Skin of body (tissue), 2 donors: ENCODE measurements around the gene GET4. TPM values are rescaled to one million over a fixed set of nuclear protein-coding genes. Genes with fewer than 3 reads are reported as not detected.
"Not testable (repeated sequence)": the region's sequence is repeated elsewhere in the genome, so short reads cannot be mapped to it uniquely, and the experiment has no call there.

Experiments
- DNase-seq: peaks from one replicate; lab custom pipeline; 2025; lab: John Stamatoyannopoulos, UW
- total RNA-seq: library from RNA; depleted of rRNA; stranded (reverse); fragments of >200 nt; gene quantifications from one replicate; pipeline ENCODE4 v1.2.3, GENCODE V29; 2014

The GET4 gene
- total RNA-seq, 1 donor from 2014 or later = 23.7 TPM

DNA sequence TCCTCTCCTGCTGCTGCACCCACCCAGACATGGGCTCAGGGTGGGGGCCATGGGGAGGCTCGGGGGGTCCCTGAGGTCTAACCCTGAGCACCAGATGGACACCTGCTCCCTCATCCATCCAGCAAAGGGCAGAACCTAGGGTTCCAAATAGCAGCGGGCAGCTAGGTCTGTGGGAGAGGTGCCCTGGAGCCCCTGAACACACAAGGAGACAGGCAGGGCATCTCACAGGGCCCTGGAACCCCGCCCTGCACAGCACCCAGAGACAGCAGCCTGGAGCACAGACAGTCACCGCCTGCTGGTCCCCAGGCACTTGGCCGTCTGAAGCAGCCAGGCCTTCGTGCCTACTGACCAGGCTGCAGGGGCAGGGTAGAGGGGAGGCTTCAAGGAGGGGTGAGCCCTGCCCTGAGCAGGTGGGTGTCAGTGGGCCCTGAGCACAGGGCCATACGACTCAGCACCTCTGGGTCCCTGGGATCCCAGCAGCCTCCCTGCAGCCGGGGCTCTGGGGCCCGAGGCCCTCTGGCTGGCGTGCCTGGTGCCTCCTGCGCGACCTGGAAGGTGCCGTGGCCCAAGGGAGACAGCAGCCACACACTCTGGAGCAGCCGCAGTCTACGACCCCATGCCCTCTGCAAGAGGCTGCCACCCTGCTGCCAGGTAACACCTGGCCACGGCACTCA, 38.3 kb downstream of the GET4 start:
- no peak for DNase-seq

DNA sequence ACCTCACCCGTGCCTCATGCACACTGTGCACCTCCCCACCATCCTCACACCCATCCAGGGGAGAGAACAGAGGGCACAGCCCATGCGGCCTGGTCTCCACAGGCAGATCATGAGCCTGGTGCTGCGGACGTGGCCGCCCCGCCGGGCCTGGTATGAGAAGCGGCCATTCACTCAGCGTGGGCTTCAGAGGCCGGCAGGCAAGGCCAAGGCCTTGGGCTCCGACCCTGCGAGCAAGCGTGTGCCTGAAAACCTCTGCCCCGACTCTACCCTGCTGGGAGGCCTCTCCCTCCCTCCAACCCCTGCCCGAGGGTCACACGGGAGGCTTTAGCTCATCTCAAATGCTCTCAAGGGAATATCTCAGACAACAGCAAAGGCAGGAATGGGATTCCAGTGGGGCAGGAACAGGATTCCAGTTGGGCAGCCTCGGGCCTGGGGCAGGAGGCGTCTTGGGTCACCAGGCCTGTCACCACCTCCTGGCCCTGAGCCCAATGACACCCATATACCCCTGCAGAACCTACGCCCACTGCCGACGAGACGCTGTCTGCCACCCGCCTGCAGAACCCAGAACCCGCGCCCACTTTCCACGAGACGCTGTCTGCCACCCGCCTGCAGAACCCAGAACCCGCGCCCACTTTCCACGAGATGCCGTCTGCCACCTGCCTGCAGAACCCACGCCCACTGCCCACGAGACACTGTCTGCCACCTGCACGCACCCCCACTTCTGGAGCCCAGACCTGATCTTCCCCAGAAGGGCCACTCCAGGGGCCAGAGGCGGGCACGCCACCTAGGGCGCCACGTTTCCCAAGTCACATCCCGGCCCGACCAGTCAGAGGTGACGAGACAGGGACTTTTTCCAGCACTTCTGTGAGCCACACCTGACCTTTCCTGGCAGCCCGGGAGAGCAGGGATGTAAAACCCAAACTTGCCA, 39.2 kb downstream of the GET4 start:
- no peak for DNase-seq

DNA sequence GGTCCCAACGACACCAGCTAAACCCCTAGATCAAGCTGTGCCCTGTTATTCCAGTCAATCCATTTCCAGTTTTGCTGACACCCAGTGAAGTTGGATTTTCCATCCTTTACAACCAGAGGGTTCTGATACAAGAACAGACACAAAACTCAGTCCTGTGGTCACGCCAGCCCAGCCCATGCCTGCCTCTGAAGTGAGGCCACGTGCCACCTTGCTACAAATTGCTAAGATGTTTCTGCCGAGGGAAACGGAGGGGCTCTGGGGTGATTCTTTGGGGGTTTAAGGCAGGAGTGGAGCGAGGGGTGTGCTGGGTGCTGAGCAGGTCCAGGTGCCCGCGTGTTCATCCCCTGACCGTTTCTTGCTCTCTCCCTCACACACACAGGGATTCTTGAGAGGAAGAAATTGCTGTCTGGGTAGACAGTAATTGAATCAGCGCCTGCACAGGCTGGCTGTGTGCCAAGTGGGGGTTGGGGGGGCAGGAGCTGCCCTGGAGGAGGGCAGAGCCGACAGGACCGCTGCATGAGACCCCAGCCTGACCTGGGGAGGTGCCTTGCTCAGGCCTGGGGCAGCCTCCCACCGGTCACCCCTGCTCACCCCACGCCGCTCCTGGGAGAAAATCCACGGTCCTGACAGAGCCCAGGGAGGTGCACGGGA, 40.1 kb downstream of the GET4 start:
- no peak for DNase-seq

DNA sequence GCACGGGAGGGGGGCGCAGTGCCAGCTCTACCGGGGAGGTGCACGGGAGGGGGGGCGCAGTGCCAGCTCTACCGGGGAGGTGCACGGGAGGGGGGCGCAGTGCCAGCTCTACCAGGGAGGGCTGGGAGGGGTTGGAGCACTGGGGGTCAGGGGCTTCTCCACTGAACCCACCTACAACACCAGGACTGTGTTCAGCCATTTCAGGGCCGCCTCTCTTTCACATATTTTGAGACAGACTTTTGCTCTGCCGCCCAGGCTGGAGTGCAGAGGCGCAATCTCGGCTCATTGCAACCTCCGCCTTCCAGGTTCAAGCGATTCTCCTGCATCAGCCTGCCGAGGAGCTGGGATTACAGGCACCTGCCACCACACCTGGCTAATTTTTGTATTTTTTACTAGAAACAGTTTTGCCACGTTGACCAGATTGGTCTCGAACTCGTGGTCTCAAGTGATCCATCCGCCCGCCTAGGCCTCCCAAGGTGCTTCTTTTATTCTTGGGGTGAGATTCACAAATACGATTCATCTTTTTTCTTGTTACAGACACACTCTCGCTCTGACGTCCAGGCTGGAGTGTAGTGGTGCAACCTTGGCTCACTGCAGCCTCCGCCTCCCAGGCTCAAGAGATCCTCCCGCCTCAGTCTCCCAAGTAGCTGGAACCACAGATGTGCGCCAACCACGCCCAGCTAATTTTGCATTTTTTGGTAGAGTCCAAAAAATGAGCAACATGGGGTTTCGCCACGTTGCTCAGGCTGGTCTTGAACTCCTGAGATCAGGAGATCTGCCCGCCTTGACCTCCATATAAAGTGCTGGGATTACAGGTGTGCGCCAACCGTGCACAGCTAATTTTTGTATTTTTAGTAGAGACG, 41.1 kb downstream of the GET4 start:
- DNase-seq = no peak

DNA sequence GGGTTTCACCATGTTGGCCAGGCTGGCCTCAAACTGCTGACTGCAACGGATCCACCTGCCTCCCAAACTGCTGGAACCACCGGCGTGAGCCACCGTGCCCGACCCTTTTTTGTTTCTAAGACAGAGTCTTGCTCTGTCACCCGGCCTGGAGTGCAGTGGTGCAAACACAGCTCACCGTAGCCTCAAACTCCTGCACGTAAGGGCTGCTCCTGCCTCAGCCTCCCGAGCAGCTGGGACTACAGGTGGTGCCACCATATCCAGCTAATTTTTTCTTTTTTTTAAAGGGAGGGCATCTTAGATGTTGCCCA, 41.7 kb downstream of the GET4 start:
- DNase-seq = no peak

DNA sequence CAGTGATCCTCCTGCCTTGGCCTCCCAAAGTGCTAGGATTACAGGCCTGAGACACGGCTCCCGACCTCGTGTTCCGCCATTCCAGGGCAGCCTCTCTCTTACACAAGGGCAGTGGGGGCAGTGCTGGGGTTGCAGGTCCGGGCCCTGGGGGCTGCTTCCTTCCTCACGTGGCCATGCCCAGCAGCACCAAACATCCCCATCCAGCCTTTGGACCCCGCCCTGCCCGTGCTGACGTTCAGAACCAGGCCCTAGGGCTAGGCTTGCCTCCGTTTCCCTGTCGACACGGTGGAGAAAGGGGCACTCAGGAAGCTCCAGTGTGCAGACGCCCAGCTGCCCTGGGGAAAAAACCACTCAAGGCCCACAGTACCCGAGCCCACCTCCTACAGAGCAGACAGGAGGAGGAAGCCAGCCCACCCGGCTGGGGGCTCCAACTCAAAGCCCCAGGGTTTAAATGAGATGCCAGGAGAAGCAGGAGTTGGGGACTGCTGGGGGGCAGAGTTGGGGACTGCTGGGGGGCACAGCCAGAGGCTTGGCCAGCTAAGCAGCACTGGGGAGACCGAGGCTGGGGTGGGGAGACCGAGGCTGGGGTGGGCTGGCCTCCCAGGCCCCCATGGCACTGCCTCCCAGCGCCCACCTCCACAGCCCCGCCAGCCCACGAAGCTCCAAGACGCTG, 42.2 kb downstream of the GET4 start:
- DNase-seq = no peak

DNA sequence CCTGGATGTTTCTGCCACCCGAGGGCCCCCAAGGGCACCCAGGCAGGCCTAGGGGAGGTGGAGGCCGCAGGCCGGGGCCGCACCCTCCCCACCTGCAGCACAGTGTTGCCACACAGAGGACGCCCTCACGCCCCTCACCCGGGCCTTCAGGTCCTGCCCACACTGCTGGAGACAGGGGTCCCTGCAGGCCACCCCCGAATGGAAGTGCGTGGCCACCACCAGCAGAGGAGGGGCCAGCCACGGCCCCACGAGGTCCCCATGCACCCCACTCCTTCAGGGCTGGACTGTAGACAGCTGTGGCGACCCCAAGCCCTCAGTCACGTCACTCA, 42.7 kb downstream of the GET4 start:
- no peak for DNase-seq

DNA sequence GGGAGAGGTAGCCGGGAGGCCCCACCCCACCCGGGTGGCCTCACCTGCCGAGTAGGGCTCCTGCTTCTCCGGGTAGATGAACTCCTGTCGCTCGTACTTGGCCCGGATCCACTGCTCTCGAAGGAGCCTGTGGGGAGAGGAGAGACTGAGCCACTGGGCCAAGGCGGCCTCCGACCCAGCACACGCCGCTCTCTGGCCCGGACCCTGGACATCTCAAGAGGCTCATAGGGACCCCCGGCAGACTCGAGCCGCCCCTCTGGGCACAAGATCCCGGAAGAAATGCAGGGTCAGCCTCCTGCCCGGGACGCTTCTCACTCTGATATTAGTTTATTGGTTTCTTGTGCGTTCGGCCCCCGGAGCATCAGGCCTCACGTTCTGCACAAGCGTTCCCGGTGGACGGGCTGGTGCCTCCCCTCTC, 43.6 kb downstream of the GET4 start:
- no peak for DNase-seq

DNA sequence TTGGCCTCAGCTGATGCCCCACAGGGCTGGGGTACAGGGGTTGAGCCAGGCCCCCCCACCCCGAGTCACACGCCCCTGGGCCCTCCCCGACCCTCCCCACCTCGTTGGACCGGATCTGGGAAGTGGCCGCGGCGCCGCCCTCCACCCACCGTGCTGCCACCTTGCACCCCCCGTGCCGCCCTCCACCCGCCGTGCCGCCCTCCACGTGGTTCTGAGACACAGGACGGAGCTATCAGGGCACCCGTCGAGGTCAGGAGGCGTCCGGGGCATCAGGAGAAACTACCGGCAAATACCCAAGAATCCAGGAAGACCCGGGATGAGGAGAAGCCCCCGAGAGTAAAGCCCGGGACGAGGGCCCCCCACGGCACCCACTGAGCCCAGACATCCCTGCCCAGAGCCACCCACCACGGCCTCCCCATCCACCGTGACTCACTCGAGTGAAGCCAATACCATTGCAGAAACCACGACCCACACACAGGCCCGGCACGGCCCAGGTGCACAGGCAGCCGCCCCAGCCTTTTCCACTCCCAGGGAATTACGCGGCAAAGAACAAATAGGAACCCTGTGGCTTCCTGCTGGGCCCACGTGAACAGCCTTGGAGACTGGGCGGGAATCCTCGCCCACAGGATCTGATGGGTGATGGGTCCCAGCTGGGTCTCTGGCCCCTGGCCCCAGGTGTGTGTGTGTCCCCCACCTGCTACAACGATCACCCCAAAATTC, 44.2 kb downstream of the GET4 start:
- no peak for DNase-seq

DNA sequence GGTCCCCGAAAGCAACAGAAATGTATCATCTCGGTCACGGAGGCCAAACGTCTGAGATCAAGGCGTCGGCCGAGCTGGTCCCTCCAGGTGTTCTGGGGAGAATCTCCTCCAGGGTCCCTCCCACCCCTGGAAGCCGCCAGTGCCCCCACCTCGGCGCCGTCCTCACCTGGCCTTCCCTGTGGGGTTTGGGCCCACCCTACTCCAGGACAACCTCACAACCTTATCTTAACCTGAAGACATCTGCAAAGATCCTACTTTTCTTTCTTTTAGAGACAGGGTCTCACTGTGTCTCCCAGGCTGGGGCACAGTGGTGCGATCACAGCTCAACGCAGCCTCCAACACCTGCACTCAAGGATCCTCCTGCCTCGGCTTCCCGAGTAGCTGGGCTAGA, 44.7 kb downstream of the GET4 start:
- DNase-seq = no peak

DNA sequence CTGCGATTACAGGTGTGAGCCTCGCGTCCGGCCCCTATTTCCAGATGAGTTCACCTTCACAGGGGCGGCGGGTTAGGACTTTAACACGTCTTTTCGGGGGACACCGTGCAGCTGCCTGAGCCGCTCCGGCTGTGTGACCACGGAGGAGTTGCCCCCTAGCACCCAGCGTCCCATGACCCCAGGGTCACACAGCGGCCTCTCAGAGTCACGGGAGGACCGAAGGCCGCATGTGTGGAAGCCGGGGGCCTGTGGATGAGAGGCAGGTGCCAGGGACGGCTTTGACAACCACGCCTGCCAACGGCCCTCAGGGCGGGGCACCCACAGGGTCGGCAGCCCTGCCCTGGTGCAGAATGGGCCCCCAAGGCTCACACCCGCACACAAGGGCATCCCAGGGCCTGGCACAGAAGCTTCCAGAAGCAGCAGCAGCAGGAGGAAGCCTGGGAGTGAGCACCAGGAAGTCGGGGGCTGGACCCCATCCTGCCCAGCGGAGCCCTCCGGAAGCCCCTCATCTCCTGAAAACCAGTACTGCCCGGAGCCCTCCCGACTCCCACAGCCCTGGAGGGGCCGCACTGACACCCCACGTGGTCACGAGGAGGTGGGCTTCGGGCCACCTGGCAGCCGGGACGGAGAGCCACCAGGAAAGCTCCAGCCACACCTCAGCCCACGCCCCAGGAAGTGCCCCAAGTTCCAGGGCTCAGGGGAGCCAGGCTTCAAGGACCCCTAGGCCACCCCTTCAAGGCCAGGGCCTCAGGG, 45.4 kb downstream of the GET4 start:
- DNase-seq = no peak

DNA sequence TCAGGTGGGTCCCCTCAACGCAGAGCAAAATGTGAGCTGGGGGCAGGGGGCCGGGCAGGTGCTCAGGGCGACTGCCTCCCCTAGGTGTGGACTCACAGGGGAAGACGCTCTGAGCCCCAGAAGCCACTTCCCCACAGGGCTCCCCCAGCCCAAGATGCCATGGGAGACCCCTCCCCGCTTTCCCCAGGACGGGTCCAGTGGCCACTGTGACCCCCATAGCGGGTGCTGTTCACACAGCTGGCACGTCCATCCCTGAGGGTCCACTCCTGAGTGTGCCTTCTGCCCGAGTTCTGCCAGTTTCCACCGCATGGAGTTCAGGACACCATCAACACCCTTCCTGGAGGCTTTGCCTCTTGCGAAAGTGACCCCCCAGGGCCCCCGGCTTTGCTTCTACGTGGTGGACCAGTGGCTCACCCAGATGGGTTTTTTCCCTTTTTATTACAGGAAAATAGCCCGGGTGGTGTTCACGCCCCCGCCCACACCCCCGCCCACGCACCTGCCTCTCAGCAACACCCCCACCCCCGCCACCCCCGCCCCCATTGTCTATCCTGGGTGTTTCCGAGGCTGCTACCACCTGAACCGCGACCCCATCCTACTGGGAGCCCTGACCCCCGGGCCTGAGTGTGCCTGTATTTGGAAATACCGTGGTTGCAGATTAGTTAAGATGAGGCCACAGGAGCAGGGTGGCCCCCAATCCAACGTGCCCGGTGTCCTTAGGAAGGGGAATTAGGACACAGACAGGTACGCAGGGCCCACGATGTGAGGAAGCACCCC, 46.2 kb downstream of the GET4 start:
- no peak for DNase-seq

DNA sequence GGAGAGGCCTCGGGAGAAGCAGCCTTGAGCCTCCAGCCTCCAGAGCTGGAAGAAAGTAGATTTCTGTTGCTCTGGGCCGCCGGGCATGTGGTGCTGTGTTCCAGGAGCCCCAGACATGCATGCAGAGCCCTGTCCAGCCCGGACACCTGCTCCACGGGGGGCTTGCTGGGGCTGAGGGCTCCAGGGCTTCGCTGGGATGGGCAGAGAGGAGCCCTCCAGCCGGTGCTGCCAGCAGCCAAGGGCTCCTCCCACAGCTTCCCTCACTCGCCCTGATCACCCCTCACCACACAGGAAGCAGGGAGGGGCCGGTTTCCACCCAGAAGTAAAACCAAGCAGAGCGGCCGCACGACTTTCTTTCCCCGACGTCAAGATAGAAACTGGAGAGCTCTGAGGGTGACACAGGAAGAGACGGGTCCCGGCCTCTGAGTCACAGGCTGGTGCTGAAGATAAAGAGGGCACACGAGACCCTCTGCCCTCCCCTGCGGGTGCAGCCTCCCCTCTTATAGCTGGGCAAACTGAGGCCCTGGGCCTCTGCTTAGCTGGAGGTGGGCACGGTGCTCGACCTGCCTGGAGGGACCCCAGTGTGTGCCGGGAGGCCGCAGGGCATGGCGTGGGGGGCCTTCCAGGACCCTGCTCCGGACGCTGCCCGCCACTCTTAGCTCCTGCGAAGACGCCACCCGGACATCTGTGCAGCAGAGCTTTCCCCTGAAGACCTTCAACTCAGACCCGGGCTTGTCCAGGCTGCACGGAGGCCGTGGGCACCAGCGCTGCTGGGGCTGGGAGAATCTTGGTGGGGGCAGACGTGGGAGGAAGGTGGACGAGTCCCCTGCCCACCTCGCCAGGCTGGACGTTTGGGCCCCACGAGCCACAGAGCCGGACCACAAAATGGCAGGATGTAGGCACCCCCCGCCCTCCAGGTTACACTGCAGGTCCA, 47.0 kb downstream of the GET4 start:
- DNase-seq = peak; percentile 14

DNA sequence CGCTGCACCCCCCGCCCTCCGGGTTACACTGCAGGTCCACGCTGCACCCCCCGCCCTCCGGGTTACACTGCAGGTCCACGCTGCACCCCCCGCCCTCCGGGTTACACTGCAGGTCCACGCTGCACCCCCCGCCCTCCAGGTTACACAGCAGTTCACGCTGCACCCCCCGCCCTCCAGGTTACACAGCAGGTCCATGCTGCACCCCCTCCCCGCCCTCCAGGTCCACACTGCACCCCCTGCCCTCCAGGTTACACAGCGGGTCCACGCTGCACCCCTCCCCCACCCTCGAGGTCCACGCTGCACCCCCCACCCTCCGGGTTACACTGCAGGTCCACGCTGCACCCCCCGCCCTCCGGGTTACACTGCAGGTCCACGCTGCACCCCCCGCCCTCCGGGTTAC, 47.7 kb downstream of the GET4 start:
- DNase-seq = not testable (repeated sequence)

DNA sequence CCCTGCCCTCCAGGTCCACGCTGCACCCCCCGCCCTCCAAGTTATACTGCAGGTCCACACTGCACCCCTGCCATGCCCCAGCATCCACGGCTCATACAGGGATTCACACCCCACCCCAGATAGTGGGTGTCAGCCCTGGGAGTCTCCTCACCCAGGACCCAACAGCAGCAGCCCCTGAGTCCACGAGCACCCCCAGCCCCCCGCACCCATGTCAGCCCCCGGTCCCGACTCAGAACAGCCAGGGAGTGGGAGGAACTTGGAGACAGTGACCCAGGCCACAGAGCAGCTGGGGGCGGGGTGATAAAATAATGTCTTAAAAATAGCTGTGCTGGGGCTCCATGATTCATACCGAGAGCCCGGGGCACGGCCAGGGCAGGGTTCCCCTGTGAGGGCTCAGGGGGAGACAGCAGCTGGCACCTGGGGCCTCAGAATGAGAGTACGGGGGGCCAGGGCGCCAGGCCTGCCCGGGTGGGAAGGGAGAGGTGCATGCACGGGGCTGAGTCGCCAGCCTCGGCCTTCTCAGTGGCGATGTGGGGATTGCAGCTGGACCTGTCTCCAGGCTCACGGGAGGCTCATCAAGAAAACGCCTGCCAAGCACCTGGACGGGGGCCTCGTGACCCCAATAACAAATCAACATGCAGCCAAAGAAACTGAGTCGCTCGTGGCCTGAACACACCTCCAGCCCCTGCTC, 48.3 kb downstream of the GET4 start:
- DNase-seq = no peak

DNA sequence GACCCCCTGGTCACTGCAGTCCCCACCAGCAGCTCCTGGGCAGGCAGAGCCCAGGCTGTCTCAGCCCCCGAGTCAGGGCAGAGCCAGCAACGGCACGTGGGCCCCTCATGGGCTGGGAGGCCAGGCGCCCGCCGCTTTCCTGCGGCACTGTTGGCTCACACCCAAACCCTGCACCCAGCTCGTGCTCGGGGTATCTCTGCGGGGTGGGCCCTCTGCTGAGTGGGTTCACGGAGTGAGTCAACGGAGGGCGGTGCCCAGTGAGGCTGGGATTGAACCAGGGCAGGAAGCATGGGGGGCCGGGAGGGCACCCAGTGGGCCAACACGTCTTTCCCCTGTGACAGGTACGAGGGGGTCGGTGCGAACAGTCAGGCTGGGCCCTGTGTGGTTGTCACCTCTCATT, 49.2 kb downstream of the GET4 start:
- DNase-seq = no peak
